HG03378 (cell line): ENCODE results near the gene EDN2.

Experiments used
- ATAC-seq: cut with Tn5 transposase; IDR thresholded peaks from one replicate; pipeline ENCODE4 v1.9.1; 2021; ENCODE audit warnings: mild to moderate bottlenecking, moderate library complexity; ENCODE audit not compliant: unreplicated experiment

The EDN2 gene

GRCh38 chr1:41442697-41443251 is 41.7 kb downstream of the EDN2 start:
- ATAC-seq: no peak

- no peak for ATAC-seq
These were observed 44.0 kb downstream of the EDN2 start for GRCh38 chr1:41440321-41441085.

- ATAC-seq: no peak
These were observed 45.2 kb downstream of the EDN2 start for GRCh38 chr1:41439234-41439633.

- no peak for ATAC-seq
These were observed 45.8 kb downstream of the EDN2 start for GRCh38 chr1:41438711-41439110.

GRCh38 chr1:41437011-41437355 is 47.5 kb downstream of the EDN2 start:
- ATAC-seq: no peak

GRCh38 chr1:41436281-41437010 is 48.0 kb downstream of the EDN2 start:
- no peak for ATAC-seq

GRCh38 chr1:41435570-41436178 is 48.8 kb downstream of the EDN2 start:
- no peak for ATAC-seq

GRCh38 chr1:41434748-41435449 is 49.6 kb downstream of the EDN2 start:
- ATAC-seq: no peak

- ATAC-seq: no peak
These were observed 50.2 kb downstream of the EDN2 start for GRCh38 chr1:41434306-41434705.

GRCh38 chr1:41433501-41433900 is 51.0 kb downstream of the EDN2 start:
- no peak for ATAC-seq

GRCh38 chr1:41432481-41433280 is 51.8 kb downstream of the EDN2 start:
- no peak for ATAC-seq

GRCh38 chr1:41431490-41432350 is 52.8 kb downstream of the EDN2 start:
- ATAC-seq: no peak

GRCh38 chr1:41430582-41430981 is 53.9 kb downstream of the EDN2 start:
- ATAC-seq: no peak

- no peak for ATAC-seq
These were observed 54.4 kb downstream of the EDN2 start for GRCh38 chr1:41430069-41430468.

- ATAC-seq: no peak
These were observed 54.8 kb downstream of the EDN2 start for GRCh38 chr1:41429641-41430035.
